ENCODE data around the gene TBRG4.

DNA sequence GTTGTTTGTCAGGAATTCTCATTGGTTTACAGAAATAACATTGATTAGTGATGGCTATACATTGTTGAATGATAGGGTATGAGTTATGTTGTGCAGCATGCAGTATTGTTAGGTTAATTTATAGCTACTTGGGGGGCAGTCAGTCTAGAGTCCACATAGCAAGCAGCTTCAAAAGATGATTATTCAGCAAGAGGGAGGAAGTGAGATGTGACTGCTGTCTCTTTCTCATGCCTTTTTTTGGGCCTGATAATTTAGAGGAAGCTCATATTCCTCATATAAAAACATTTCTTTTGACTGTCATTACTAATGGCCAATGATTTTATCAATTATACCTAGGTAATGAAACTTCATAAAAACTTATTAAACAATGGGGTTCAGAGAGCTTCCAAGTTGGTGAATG is 3.4 kb upstream of the TBRG4 start:
- TF ChIP-seq POLR2AphosphoS5 (IDR thresholded peaks at IDR 0.05) (no peak), POLR2A (IDR thresholded peaks at IDR 0.05) (no peak)
